Duodenal mucosa (tissue), 2 donors: ENCODE measurements around the gene ANO2.

ENCODE experiments used
- H3K27ac ChIP-seq: one replicate; pipeline ENCODE4 v1.7.0; 2013; ENCODE audit warnings: low read depth, low read length
- H3K27me3 ChIP-seq, 2 donors: one replicate each; pipeline ENCODE4 v1.7.0; 2013; ENCODE audit warnings: low read length in 2 of 2, control low read depth in 1 of 2; ENCODE audit not compliant: insufficient read depth in 2 of 2, control insufficient read depth in 1 of 2
- H3K36me3 ChIP-seq, 2 donors: one replicate each; pipeline ENCODE4 v1.7.0; 2013; ENCODE audit warnings: low read length in 2 of 2, control low read depth in 1 of 2; ENCODE audit not compliant: insufficient read depth in 2 of 2, control insufficient read depth in 1 of 2
- H3K4me1 ChIP-seq, 2 donors: one replicate each; pipeline ENCODE4 v1.7.0; 2013; ENCODE audit warnings: low read length in 2 of 2, control low read depth in 1 of 2; ENCODE audit not compliant: insufficient read depth in 2 of 2, control insufficient read depth in 1 of 2
- H3K4me3 ChIP-seq, 2 donors: one replicate each; pipeline ENCODE4 v1.7.0; 2013; ENCODE audit warnings: low read length in 2 of 2, low read depth in 1 of 2
- H3K9ac ChIP-seq, 2 donors: one replicate each; pipeline ENCODE4 v1.7.0; 2013; ENCODE audit warnings: low read length in 2 of 2, low read depth in 1 of 2
- H3K9me3 ChIP-seq, 2 donors: one replicate each; pipeline ENCODE4 v1.7.0; 2013; ENCODE audit warnings: low read length in 2 of 2, control low read depth in 1 of 2; ENCODE audit not compliant: control insufficient read depth in 1 of 2

Gene ANO2

DNA sequence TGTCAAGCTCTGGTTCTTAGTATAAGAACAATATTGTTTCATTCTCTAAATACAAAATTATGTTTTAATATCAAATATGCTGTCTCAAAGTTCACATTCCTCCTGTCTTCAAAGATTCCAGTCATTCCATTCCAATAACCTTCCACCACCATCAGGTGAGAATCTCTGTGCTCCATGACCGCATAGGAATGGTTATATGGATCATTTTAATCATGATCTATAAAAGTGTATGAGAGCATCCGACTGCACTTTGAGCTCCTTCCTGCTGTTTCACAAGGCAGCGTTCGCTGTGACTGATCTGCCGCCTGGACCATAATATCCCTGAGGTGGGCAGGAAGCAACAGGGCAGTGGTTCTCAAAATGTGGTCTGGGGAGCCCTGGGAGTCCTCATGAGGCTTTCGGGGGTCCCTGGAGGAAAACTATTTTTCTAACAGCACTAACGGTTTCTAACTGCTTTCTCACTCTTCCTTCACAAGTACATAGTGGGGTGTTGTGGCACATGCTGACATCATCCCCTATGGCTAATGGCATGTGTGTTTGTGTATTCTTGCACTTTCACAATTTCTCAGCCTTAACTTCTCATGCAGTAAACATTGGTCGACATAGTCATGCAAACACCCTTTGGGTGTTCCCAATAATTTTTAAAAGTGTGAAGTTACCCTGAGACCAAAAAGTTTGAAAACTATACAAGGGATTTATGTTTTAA lies 137.4 kb downstream of the ANO2 start:
- H3K27ac ChIP-seq = no peak overlapping the region
- H3K4me1 ChIP-seq = no peaks in the 10 kb centered on the region
- peaks cover 0 to 5% of the 10 kb centered on the region in 2 donors for H3K27me3 ChIP-seq
- H3K36me3 ChIP-seq = no peaks in the 10 kb centered on the region
- H3K9me3 ChIP-seq = no peaks in the 10 kb centered on the region
- no peak overlapping the region for H3K4me3 ChIP-seq
- no peak overlapping the region for H3K9ac ChIP-seq

DNA sequence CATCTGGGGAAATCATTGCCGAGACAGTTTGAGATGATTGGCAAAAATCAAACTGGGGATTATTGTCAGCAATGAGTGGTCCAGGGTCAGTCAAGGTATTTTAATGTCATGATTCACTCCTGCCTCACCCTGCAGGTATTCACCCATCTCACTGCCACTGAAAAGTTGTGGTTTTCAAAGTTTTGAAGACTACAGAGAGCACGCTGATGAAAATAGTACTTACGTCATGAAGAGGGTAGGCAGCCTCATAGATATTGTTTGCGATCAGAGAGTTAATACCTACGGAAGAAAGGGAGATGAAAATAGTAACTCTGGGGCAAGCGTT lies 138.0 kb downstream of the ANO2 start:
- Histone ChIP-seq H3K36me3 (no peaks in the 10 kb centered on the region), H3K4me3 (no peak overlapping the region), H3K27me3 (peaks cover 5% of the 10 kb centered on the region in 2 donors), H3K9ac (no peak overlapping the region), H3K4me1 (no peaks in the 10 kb centered on the region), H3K27ac (no peak overlapping the region), H3K9me3 (no peaks in the 10 kb centered on the region)

GRCh38 chr12:5806371-5807089 lies 138.5 kb downstream of the ANO2 start:
- Histone ChIP-seq H3K9me3 (no peaks in the 10 kb centered on the region), H3K36me3 (no peaks in the 10 kb centered on the region), H3K4me3 (no peak overlapping the region), H3K27ac (no peak overlapping the region), H3K4me1 (no peaks in the 10 kb centered on the region), H3K27me3 (peaks cover 5% of the 10 kb centered on the region in 2 donors), H3K9ac (no peak overlapping the region)

DNA sequence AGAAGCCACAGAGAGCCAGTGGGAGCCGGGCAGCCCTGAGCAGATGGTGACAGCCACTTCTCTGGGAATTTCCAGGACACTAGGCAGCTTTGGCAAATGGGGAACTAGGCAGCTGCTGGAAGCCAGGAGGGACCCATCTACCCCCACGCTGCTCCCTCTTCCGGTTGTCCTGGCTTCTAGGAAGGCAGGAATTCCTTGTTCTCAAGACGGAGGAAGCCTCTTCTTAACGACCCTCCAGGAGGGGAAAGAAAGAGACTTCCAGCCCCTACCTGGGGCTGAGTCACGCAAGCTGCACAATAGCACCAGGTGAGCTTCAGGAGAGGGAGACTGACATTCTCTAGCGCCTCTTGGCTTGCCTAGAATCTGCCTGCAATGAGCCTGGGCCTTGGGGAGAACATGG lies 141.5 kb downstream of the ANO2 start:
- Histone ChIP-seq H3K27me3 (peaks cover 5% of the 10 kb centered on the region in 2 donors), H3K4me3 (no peak overlapping the region), H3K36me3 (no peaks in the 10 kb centered on the region), H3K9ac (no peak overlapping the region), H3K9me3 (no peaks in the 10 kb centered on the region), H3K27ac (no peak overlapping the region), H3K4me1 (no peaks in the 10 kb centered on the region)

- Histone ChIP-seq H3K4me3 (no peak overlapping the region), H3K27me3 (peaks cover 0 to 5% of the 10 kb centered on the region in 2 donors), H3K36me3 (no peaks in the 10 kb centered on the region), H3K9ac (no peak overlapping the region), H3K9me3 (no peaks in the 10 kb centered on the region), H3K27ac (no peak overlapping the region), H3K4me1 (peaks cover 0 to 5% of the 10 kb centered on the region in 2 donors)
These were observed 146.6 kb downstream of the ANO2 start for GRCh38 chr12:5798242-5799015.

DNA sequence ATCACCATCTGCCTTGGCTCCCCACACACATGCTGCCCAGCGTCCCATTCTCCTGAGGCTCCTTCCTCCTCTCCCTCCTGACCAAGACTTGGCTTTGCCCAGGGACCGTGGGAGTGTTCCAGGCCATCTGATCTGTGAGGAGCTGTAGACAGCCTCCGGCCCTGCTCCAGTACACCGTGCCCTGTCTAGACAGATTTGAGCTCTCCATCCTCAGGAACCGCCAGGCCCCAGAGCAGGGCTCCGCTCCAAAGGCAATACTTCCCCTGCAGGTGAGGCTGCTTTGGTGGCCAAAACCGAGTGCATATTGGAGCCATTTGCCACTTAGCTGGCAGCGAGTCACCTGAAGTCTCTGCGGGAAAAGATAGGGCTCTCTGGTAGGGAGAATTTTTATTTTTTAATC lies 147.4 kb downstream of the ANO2 start:
- peaks cover 0 to 5% of the 10 kb centered on the region in 2 donors for H3K27me3 ChIP-seq
- H3K27ac ChIP-seq = no peak overlapping the region
- no peaks in the 10 kb centered on the region for H3K9me3 ChIP-seq
- peaks cover 0 to 5% of the 10 kb centered on the region in 2 donors for H3K4me1 ChIP-seq
- H3K9ac ChIP-seq = no peak overlapping the region
- no peak overlapping the region for H3K4me3 ChIP-seq
- no peaks in the 10 kb centered on the region for H3K36me3 ChIP-seq

GRCh38 chr12:5796959-5797225 lies 148.2 kb downstream of the ANO2 start:
- peaks cover 0 to 5% of the 10 kb centered on the region in 2 donors for H3K4me1 ChIP-seq
- no peak overlapping the region for H3K4me3 ChIP-seq

DNA sequence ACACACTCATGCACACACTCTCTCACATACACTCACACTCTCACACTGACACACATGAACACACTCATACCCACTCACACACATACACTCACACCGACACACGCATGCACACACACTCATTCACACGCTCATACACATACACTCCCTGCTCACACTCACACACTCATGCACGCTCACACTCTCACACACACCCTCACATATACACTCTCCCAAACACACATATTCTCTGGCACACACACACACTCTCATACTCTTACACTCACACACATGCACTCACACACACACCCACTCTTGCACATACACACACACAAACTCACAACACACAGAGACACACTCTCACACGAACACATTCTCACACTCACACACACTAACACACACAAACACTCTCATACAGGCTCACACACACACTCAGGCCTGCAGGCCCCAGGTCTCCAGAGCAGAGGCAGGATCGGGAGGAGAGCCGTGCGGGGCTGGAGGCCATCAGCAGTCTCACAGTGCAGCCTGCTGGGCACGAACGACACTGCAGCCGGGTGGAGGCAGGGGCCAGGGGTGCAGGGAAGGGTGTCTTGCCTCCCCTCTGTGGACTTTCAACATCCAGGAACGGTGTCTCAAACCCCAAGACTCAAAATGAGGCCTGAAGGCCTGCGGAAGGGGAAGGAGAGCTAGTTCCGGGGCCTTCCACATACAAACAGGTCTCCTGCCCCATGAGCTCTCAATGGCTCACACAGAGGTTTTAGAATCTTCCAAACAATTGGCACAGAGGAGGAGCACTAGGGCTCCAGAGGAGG lies 148.7 kb downstream of the ANO2 start:
- Histone ChIP-seq H3K4me1 (peaks cover 0 to 5% of the 10 kb centered on the region in 2 donors), H3K9me3 (no peaks in the 10 kb centered on the region), H3K9ac (no peak overlapping the region), H3K27ac (no peak overlapping the region), H3K4me3 (no peak overlapping the region), H3K36me3 (no peaks in the 10 kb centered on the region), H3K27me3 (no peaks in the 10 kb centered on the region)

More at GRCh38 chr12:5796959-5797225, 148.2 kb downstream of the ANO2 start:
- Histone ChIP-seq H3K27me3 (no peaks in the 10 kb centered on the region), H3K9me3 (no peaks in the 10 kb centered on the region), H3K27ac (no peak overlapping the region), H3K9ac (no peak overlapping the region), H3K36me3 (no peaks in the 10 kb centered on the region)

DNA sequence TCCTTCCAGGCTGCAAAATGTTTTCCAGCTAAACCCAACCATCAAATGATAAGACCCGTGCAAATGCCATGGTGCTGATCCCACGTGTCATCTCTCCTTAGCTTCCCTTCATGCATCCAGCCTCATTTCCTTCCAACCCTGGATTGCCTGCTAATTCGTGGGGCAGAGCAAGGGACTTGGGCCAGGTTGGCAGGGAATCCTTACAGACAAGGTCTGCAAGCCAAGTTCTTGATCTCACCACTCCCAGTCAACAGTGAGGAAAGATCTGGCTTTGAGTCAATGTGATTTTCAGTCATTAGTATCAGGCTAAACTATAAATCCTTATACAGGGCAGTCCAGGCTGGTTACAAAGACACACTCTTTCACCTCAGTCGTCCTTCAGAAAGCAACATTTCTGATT lies 150.9 kb downstream of the ANO2 start:
- Histone ChIP-seq H3K4me3 (no peak overlapping the region), H3K36me3 (no peaks in the 10 kb centered on the region), H3K9me3 (no peaks in the 10 kb centered on the region), H3K9ac (no peak overlapping the region), H3K27ac (no peak overlapping the region), H3K4me1 (peaks cover 0 to 5% of the 10 kb centered on the region in 2 donors), H3K27me3 (no peaks in the 10 kb centered on the region)

GRCh38 chr12:5792343-5792742 lies 152.7 kb downstream of the ANO2 start:
- H3K27ac ChIP-seq = no peak overlapping the region
- H3K4me1 ChIP-seq = peaks cover 0 to 5% of the 10 kb centered on the region in 2 donors
- no peak overlapping the region for H3K9ac ChIP-seq
- H3K27me3 ChIP-seq = no peaks in the 10 kb centered on the region
- no peaks in the 10 kb centered on the region for H3K9me3 ChIP-seq
- H3K36me3 ChIP-seq = no peaks in the 10 kb centered on the region
- no peak overlapping the region for H3K4me3 ChIP-seq
